ENCODE data around the gene FXYD4. TPM values are rescaled to one million over a fixed set of nuclear protein-coding genes. Genes with fewer than 3 reads are reported as not detected.

FXYD4 gene
- total RNA-seq, 1 donor from 2014 or later, result not detected

- no peak for TF ChIP-seq CTCF (IDR thresholded peaks at IDR 0.05)
- ChIA-PET CTCF (no interaction called here), POLR2A (no interaction called here)
- Mint-ChIP-seq H3K27me3 (no peaks in the 10 kb centered on the region), H3K9me3 (no peaks in the 10 kb centered on the region), H3K27ac (no peak overlapping the region), H3K36me3 (ENCODE audit: low read depth) (no peaks in the 10 kb centered on the region), H3K4me3 (no peak overlapping the region), H3K4me1 (no peaks in the 10 kb centered on the region)
- intact Hi-C loops (cut with micrococcal nuclease), result no loop called here
- DNase-seq (no peak), ATAC-seq (ENCODE audit: low read depth) (no peak)
Observed at GRCh38 chr10:43375401-43376020, 4.1 kb downstream of the FXYD4 start.

GRCh38 chr10:43376046-43376635, 4.7 kb downstream of the FXYD4 start:
- no peaks in the 10 kb centered on the region for H3K27me3 Mint-ChIP-seq
- ChIA-PET CTCF (no interaction called here), POLR2A (no interaction called here)
- no peak for ATAC-seq (ENCODE audit: low read depth)
- DNase-seq, result no peak
- H3K27ac Mint-ChIP-seq, result no peak overlapping the region
- TF ChIP-seq CTCF (IDR thresholded peaks at IDR 0.05), result no peak
- no peaks in the 10 kb centered on the region for H3K36me3 Mint-ChIP-seq (ENCODE audit: low read depth)
- H3K4me3 Mint-ChIP-seq, result no peak overlapping the region
- intact Hi-C loops (cut with micrococcal nuclease), result no loop called here
- H3K9me3 Mint-ChIP-seq, result no peaks in the 10 kb centered on the region
- H3K4me1 Mint-ChIP-seq, result no peaks in the 10 kb centered on the region

- no peak overlapping the region for H3K4me3 Mint-ChIP-seq
- H3K4me1 Mint-ChIP-seq, result no peaks in the 10 kb centered on the region
- intact Hi-C loops (cut with micrococcal nuclease), result no loop called here
- no peak overlapping the region for H3K27ac Mint-ChIP-seq
- CTCF ChIA-PET, result no interaction called here
- no peak for ATAC-seq (ENCODE audit: low read depth)
- H3K27me3 Mint-ChIP-seq, result no peaks in the 10 kb centered on the region
- no peak for DNase-seq
- TF ChIP-seq CTCF (IDR thresholded peaks at IDR 0.05), result no peak
- H3K9me3 Mint-ChIP-seq, result no peaks in the 10 kb centered on the region
- POLR2A ChIA-PET, result no interaction called here
- no peaks in the 10 kb centered on the region for H3K36me3 Mint-ChIP-seq (ENCODE audit: low read depth)
Observed at GRCh38 chr10:43376828-43377423, 5.5 kb downstream of the FXYD4 start.

- no peak for ATAC-seq (ENCODE audit: low read depth)
- no peaks in the 10 kb centered on the region for H3K4me1 Mint-ChIP-seq
Observed at GRCh38 chr10:43377424-43377883, 6.0 kb downstream of the FXYD4 start.

More at GRCh38 chr10:43377424-43377883, 6.0 kb downstream of the FXYD4 start:
- no peak for DNase-seq
- no peaks in the 10 kb centered on the region for H3K36me3 Mint-ChIP-seq (ENCODE audit: low read depth)
- no peaks in the 10 kb centered on the region for H3K9me3 Mint-ChIP-seq
- intact Hi-C loops (cut with micrococcal nuclease), result no loop called here
- H3K27me3 Mint-ChIP-seq, result no peaks in the 10 kb centered on the region
- no peak overlapping the region for H3K27ac Mint-ChIP-seq
- H3K4me3 Mint-ChIP-seq, result no peak overlapping the region
- TF ChIP-seq CTCF (IDR thresholded peaks at IDR 0.05), result no peak
- POLR2A ChIA-PET, result no interaction called here
- CTCF ChIA-PET, result no interaction called here
